Measurements from ENCODE around the gene ZFHX2. TPM values are rescaled to one million over a fixed set of nuclear protein-coding genes. Genes with fewer than 3 reads are reported as not detected.

The ZFHX2 gene
- total RNA-seq, 6 experiments from 2014 or later: 0.63 to 4.2 (median 1.7) TPM

DNA sequence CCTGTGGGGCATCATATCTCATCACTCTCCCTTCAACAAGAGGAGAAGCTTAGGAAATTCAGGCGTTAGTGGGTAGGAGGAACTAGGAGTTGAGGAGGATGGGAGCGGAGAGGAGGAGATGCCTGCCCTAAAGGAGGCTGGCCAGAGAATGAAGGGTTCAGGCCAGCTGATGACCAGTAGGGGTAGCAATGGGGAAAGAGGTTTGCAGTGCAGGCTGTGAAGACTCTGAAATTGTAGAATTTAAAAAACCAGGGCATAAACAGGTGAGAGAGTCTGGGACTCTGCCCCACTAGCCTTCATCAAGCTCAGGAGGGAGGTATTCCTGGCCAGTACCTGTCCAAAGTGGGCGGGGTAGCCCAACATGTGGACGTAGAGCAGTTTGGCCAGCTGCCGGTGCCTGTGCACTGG, 15.2 kb upstream of the ZFHX2 start:
- Mint-ChIP-seq H3K36me3 (ENCODE audit: low read depth) (no peaks in the 10 kb centered on the region), H3K4me3 (peak overlapping the region; percentile 87), H3K27me3 (ENCODE audit: insufficient read depth) (peaks cover 25% of the 10 kb centered on the region), H3K4me1 (ENCODE audit: low read depth) (peaks cover 12% of the 10 kb centered on the region), H3K9me3 (no peaks in the 10 kb centered on the region), H3K27ac (peak overlapping the region; percentile 17; the same call in 1 of the 2 replicates)
- TF ChIP-seq, protein P1, sequence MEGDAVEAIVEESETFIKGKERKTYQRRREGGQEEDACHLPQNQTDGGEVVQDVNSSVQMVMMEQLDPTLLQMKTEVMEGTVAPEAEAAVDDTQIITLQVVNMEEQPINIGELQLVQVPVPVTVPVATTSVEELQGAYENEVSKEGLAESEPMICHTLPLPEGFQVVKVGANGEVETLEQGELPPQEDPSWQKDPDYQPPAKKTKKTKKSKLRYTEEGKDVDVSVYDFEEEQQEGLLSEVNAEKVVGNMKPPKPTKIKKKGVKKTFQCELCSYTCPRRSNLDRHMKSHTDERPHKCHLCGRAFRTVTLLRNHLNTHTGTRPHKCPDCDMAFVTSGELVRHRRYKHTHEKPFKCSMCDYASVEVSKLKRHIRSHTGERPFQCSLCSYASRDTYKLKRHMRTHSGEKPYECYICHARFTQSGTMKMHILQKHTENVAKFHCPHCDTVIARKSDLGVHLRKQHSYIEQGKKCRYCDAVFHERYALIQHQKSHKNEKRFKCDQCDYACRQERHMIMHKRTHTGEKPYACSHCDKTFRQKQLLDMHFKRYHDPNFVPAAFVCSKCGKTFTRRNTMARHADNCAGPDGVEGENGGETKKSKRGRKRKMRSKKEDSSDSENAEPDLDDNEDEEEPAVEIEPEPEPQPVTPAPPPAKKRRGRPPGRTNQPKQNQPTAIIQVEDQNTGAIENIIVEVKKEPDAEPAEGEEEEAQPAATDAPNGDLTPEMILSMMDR (IDR thresholded peaks at IDR 0.05): peak; percentile 54
- peak; percentile 19 for DNase-seq

- Mint-ChIP-seq H3K27me3 (ENCODE audit: insufficient read depth) (peaks cover 25% of the 10 kb centered on the region), H3K4me3 (peak overlapping the region; percentile 87), H3K36me3 (ENCODE audit: low read depth) (no peaks in the 10 kb centered on the region), H3K9me3 (no peaks in the 10 kb centered on the region), H3K27ac (no peak overlapping the region), H3K4me1 (ENCODE audit: low read depth) (peaks cover 12% of the 10 kb centered on the region)
- TF ChIP-seq, protein P1 (IDR thresholded peaks at IDR 0.05): no peak
- DNase-seq: no peak
These were observed 14.7 kb upstream of the ZFHX2 start for GRCh38 chr14:23566112-23566777.

DNA sequence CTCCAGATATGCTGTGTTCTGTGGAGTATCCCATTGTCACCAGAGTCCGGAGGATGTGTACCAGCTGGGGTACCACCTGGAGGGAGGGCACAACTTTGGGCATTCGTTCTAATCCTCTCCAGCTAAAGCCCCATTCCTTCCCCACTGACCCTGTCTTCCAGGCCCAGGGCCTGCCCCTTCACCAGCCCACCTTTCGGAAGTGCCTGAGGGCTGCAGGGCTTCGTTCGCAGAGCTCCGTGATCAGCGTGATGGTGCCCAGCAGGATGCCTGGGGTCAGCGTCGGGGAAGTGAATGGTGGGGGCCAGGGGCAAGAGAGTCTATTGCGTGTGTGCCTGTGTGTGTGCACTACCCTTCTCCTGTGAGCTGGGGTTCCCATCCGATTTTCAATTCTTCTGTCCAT, 14.1 kb upstream of the ZFHX2 start:
- DNase-seq: no peak
- peaks cover 25% of the 10 kb centered on the region for H3K27me3 Mint-ChIP-seq (ENCODE audit: insufficient read depth)
- H3K27ac Mint-ChIP-seq: no peak overlapping the region
- no peak overlapping the region for H3K4me3 Mint-ChIP-seq
- no peaks in the 10 kb centered on the region for H3K9me3 Mint-ChIP-seq
- TF ChIP-seq, protein P1 (IDR thresholded peaks at IDR 0.05): no peak
- H3K4me1 Mint-ChIP-seq (ENCODE audit: low read depth): peaks cover 12% of the 10 kb centered on the region
- no peaks in the 10 kb centered on the region for H3K36me3 Mint-ChIP-seq (ENCODE audit: low read depth)

DNA sequence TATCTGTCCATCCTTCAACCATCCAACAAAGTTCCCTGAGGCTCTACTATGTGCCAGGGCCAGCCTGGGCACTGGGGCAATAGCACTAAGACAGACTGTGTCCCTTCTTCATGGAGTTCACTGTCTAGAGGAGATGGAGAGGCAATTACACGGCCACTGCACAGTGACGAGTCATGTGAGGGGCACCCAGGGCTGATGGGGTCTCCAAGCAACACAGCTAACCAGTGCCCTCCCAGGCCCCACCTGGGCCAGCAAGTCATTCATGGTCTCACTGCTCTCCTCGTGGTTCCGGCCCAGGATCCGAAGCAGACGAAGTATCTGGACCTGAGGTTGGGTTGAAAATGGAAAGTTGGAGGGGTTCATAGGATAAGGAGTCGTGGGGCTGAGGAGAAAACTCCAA, 13.3 kb upstream of the ZFHX2 start:
- Mint-ChIP-seq H3K36me3 (ENCODE audit: low read depth) (peaks cover 4% of the 10 kb centered on the region; the same call in 1 of the 2 replicates), H3K27me3 (ENCODE audit: insufficient read depth) (peaks cover 25% of the 10 kb centered on the region), H3K4me3 (no peak overlapping the region), H3K27ac (no peak overlapping the region), H3K4me1 (ENCODE audit: low read depth) (peaks cover 12% of the 10 kb centered on the region), H3K9me3 (no peaks in the 10 kb centered on the region)
- DNase-seq: no peak
- TF ChIP-seq, protein P1 (IDR thresholded peaks at IDR 0.05): no peak

DNA sequence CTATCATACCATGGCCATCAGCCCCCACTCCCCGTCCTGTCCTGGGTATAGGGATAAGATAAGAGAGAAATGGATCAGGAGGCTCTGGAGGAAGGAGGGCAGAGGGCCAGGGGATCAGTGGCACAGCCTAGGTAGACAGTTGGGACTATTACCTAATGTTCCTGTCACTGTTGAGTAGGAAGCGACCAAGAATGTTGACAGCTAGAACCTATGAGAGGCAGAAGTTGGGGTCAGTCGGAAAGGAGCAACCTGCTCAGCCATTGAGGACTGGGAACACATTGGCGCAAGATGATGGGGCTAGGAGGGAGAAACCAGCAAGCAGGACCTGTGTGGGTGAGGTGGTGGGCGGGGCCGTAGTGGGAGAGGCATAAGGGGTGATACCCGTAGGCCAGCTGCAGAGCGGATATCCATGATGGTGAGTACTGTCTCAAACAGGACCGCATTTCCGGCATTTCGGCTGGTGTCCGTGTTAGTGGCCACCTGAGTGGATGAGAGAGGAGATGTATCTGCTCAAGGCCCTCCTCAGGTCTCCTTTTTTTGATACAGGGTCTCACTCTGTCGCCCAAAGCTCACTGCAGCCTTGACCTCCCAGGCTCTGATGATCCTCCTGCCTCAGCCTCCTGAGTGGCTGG, 12.7 kb upstream of the ZFHX2 start:
- H3K4me3 Mint-ChIP-seq: no peak overlapping the region
- no peak overlapping the region for H3K27ac Mint-ChIP-seq
- no peak for DNase-seq
- peaks cover 12% of the 10 kb centered on the region for H3K4me1 Mint-ChIP-seq (ENCODE audit: low read depth)
- peaks cover 4% of the 10 kb centered on the region; the same call in 1 of the 2 replicates for H3K36me3 Mint-ChIP-seq (ENCODE audit: low read depth)
- H3K9me3 Mint-ChIP-seq: no peaks in the 10 kb centered on the region
- peaks cover 24% of the 10 kb centered on the region for H3K27me3 Mint-ChIP-seq (ENCODE audit: insufficient read depth)
- TF ChIP-seq, protein P1 (IDR thresholded peaks at IDR 0.05): no peak

Measured in HFFc6 (cell line).